ENCODE data around the gene ST6GALNAC5. TPM values are rescaled to one million over a fixed set of nuclear protein-coding genes. Genes with fewer than 3 reads are reported as not detected.

The ST6GALNAC5 gene
- total and polyA plus RNA-seq, 2 donors: 10.9 to 42.5 TPM

- no peak for DNase-seq (ENCODE audit: extremely low spot score)
- Histone ChIP-seq H3K4me3 (ENCODE audit: low read depth, low read length) (no peak overlapping the region), H3K27ac (ENCODE audit: low read depth) (no peak overlapping the region), H3K36me3 (ENCODE audit: insufficient read depth) (no peaks in the 10 kb centered on the region), H3K4me1 (ENCODE audit: insufficient read depth) (no peaks in the 10 kb centered on the region)
- WGBS: 80% methylated on average over 1 of the region's 1 CpG
Observed at GRCh38 chr1:77039111-77039510, 171.8 kb downstream of the ST6GALNAC5 start.

GRCh38 chr1:77039739-77040138 is 172.5 kb downstream of the ST6GALNAC5 start:
- 72% methylated on average over 8 of the region's 8 CpGs for whole genome bisulfite sequencing
- H3K36me3 ChIP-seq (ENCODE audit: insufficient read depth): no peaks in the 10 kb centered on the region
- no peak overlapping the region for H3K27ac ChIP-seq (ENCODE audit: low read depth)
- H3K4me1 ChIP-seq (ENCODE audit: insufficient read depth): no peaks in the 10 kb centered on the region
- no peak overlapping the region for H3K4me3 ChIP-seq (ENCODE audit: low read depth, low read length)
- DNase-seq (ENCODE audit: extremely low spot score): no peak

GRCh38 chr1:77040826-77041225 is 173.5 kb downstream of the ST6GALNAC5 start:
- WGBS: 90% methylated on average over 3 of the region's 3 CpGs
- Histone ChIP-seq H3K4me3 (ENCODE audit: low read depth, low read length) (no peak overlapping the region), H3K36me3 (ENCODE audit: insufficient read depth) (no peaks in the 10 kb centered on the region), H3K27ac (ENCODE audit: low read depth) (no peak overlapping the region), H3K4me1 (ENCODE audit: insufficient read depth) (no peaks in the 10 kb centered on the region)
- DNase-seq (ENCODE audit: extremely low spot score): no peak

- H3K27ac ChIP-seq (ENCODE audit: low read depth): no peak overlapping the region
- H3K4me3 ChIP-seq (ENCODE audit: low read depth, low read length): no peak overlapping the region
- H3K4me1 ChIP-seq (ENCODE audit: insufficient read depth): no peaks in the 10 kb centered on the region
- no peak for DNase-seq (ENCODE audit: extremely low spot score)
- no peaks in the 10 kb centered on the region for H3K36me3 ChIP-seq (ENCODE audit: insufficient read depth)
- WGBS: 96% methylated on average over 20 of the region's 20 CpGs
Observed at GRCh38 chr1:77044133-77044849, 177.0 kb downstream of the ST6GALNAC5 start.

DNA sequence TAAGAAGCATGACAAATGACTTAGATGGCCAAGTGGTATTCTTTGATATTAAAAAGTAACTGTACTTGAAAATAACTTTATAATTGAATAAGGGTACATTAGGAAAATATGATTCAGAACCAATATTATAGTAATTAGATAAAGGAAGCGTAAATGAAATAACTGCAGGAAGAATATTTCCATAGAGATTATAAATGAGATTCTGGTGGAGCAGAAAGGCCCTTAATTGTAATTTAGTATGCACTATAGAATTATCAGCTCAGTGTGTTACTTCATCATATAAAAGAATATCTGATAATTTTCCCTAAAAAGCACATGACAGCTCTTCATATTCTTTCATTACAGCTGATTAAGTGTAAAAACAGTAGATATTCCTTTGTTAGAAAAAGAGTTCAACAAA is 180.3 kb downstream of the ST6GALNAC5 start:
- Histone ChIP-seq H3K4me1 (ENCODE audit: insufficient read depth) (no peaks in the 10 kb centered on the region), H3K4me3 (ENCODE audit: low read depth, low read length) (no peak overlapping the region), H3K36me3 (ENCODE audit: insufficient read depth) (no peaks in the 10 kb centered on the region), H3K27ac (ENCODE audit: low read depth) (no peak overlapping the region)
- no peak for DNase-seq (ENCODE audit: extremely low spot score)
- WGBS: 99% methylated on average over 1 of the region's 1 CpG

DNA sequence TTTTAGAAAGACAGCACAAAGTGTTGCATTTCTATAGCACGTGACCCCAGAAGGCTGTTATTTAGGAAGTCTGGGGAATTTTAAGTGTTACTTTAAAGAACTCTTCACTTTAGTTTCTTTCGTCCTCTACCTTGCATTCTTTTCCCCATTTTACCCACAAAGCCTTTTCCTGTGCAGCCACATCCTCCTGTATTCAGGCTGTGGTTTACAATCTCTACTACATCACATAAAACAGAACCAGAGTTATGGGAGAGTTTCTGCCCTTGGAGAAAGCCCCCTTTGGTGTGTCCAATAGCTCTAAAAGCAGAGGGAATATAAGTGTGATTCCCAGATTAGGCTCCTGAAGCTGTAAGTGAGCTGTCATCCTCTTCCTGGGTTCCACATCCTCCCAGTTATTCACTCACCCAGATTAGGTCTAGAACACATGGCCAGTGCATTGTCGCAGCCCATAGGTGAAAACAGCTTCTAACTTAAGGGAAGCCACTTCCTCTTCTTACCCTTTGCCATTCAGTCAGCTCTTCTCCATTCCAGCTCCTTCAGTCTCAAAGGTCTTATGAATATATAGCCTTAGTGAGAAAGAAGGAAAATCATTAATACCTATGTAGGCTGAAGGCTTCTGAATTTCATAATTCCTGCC is 180.8 kb downstream of the ST6GALNAC5 start:
- 83% methylated on average over 3 of the region's 3 CpGs for WGBS
- no peaks in the 10 kb centered on the region for H3K36me3 ChIP-seq (ENCODE audit: insufficient read depth)
- H3K4me3 ChIP-seq (ENCODE audit: low read depth, low read length): no peak overlapping the region
- H3K4me1 ChIP-seq (ENCODE audit: insufficient read depth): no peaks in the 10 kb centered on the region
- no peak overlapping the region for H3K27ac ChIP-seq (ENCODE audit: low read depth)
- no peak for DNase-seq (ENCODE audit: extremely low spot score)

- DNase-seq (ENCODE audit: extremely low spot score): no peak
- no peaks in the 10 kb centered on the region for H3K36me3 ChIP-seq (ENCODE audit: insufficient read depth)
- no peak overlapping the region for H3K27ac ChIP-seq (ENCODE audit: low read depth)
- no peaks in the 10 kb centered on the region for H3K4me1 ChIP-seq (ENCODE audit: insufficient read depth)
- H3K4me3 ChIP-seq (ENCODE audit: low read depth, low read length): no peak overlapping the region
- 77% methylated on average over 1 of the region's 1 CpG for WGBS
Observed at GRCh38 chr1:77048615-77049005, 181.3 kb downstream of the ST6GALNAC5 start.

DNA sequence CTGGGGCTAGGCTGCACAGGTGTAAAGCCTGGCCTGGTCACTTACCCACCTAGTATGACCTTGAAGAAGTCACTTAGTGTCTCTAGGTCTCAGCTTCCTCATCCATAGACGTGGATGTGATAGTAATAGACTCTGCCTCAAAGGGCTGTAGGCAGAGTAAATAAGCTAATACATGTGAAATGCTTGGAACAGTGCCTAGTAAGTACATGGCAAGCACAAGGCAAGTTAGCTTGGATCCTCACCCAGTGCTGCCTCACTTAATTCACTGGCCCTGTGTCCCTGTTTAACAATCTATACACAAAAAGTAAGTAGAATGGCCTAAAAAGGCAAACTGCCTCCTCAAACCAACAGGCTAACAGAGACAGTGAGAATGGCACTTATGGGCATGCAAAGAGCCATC is 184.1 kb downstream of the ST6GALNAC5 start:
- no peak overlapping the region for H3K4me3 ChIP-seq (ENCODE audit: low read depth, low read length)
- WGBS: 50% methylated on average over 1 of the region's 1 CpG
- no peaks in the 10 kb centered on the region for H3K36me3 ChIP-seq (ENCODE audit: insufficient read depth)
- no peaks in the 10 kb centered on the region for H3K4me1 ChIP-seq (ENCODE audit: insufficient read depth)
- no peak for DNase-seq (ENCODE audit: extremely low spot score)
- no peak overlapping the region for H3K27ac ChIP-seq (ENCODE audit: low read depth)

DNA sequence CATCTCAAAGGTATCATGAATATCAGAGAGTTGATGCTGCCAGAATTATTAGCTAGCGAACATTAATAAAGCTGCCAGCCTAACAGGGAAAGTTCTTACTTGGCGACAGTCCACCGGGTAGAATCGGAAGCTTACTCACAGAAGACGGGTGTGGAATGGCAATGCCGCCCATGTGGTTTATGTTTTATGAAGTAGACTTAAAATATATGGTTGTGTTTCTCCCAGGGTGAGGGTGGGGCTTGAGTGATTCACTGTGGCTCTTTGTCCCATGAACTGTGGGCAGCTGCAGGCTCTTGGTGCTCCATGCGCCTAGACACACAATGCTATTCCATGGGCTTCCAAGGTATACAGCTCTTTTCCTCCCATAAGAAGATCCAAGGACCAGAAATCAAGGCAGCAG is 189.2 kb downstream of the ST6GALNAC5 start:
- 89% methylated on average over 7 of the region's 7 CpGs for WGBS
- H3K4me1 ChIP-seq (ENCODE audit: insufficient read depth): no peaks in the 10 kb centered on the region
- no peak overlapping the region for H3K27ac ChIP-seq (ENCODE audit: low read depth)
- H3K4me3 ChIP-seq (ENCODE audit: low read depth, low read length): no peak overlapping the region
- no peak for DNase-seq (ENCODE audit: extremely low spot score)
- no peaks in the 10 kb centered on the region for H3K36me3 ChIP-seq (ENCODE audit: insufficient read depth)

- H3K4me3 ChIP-seq (ENCODE audit: low read depth, low read length): no peak overlapping the region
- no peaks in the 10 kb centered on the region for H3K36me3 ChIP-seq (ENCODE audit: insufficient read depth)
- 83% methylated on average over 7 of the region's 7 CpGs for WGBS
- no peak overlapping the region for H3K27ac ChIP-seq (ENCODE audit: low read depth)
- no peaks in the 10 kb centered on the region for H3K4me1 ChIP-seq (ENCODE audit: insufficient read depth)
- no peak for DNase-seq (ENCODE audit: extremely low spot score)
Observed at GRCh38 chr1:77057994-77058585, 190.8 kb downstream of the ST6GALNAC5 start.

- Histone ChIP-seq H3K4me3 (ENCODE audit: low read depth, low read length) (no peak overlapping the region), H3K4me1 (ENCODE audit: insufficient read depth) (no peaks in the 10 kb centered on the region), H3K36me3 (ENCODE audit: insufficient read depth) (no peaks in the 10 kb centered on the region), H3K27ac (ENCODE audit: low read depth) (no peak overlapping the region)
- DNase-seq (ENCODE audit: extremely low spot score): no peak
- WGBS: 61% methylated on average over 5 of the region's 5 CpGs
Observed at GRCh38 chr1:77060000-77060399, 192.7 kb downstream of the ST6GALNAC5 start.

GRCh38 chr1:77061162-77061561 is 193.9 kb downstream of the ST6GALNAC5 start:
- WGBS: 84% methylated on average over 3 of the region's 3 CpGs
- H3K27ac ChIP-seq (ENCODE audit: low read depth): no peak overlapping the region
- DNase-seq (ENCODE audit: extremely low spot score): no peak
- no peaks in the 10 kb centered on the region for H3K36me3 ChIP-seq (ENCODE audit: insufficient read depth)
- H3K4me1 ChIP-seq (ENCODE audit: insufficient read depth): no peaks in the 10 kb centered on the region
- no peak overlapping the region for H3K4me3 ChIP-seq (ENCODE audit: low read depth, low read length)

DNA sequence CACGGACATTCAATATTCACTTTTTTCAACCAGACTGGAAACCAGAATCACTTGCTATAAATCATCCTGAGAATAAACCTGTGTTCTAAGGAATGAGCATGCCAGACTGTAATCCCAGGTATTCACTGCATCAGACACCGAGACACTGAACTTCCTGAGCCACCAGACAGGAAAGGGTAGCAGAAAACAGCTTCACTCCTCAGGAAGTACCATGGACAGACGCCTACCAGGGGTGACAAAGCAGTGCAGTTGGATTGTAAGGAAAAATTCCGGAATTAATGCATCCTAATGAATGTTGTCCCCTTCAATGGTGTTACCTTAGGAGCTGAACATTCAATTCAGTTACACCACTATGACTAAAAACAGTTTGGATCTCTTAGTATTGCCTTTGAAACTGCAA is 195.8 kb downstream of the ST6GALNAC5 start:
- H3K36me3 ChIP-seq (ENCODE audit: insufficient read depth): no peaks in the 10 kb centered on the region
- H3K27ac ChIP-seq (ENCODE audit: low read depth): no peak overlapping the region
- H3K4me1 ChIP-seq (ENCODE audit: insufficient read depth): no peaks in the 10 kb centered on the region
- no peak for DNase-seq (ENCODE audit: extremely low spot score)
- no peak overlapping the region for H3K4me3 ChIP-seq (ENCODE audit: low read depth, low read length)
- 63% methylated on average over 4 of the region's 4 CpGs for WGBS

DNA sequence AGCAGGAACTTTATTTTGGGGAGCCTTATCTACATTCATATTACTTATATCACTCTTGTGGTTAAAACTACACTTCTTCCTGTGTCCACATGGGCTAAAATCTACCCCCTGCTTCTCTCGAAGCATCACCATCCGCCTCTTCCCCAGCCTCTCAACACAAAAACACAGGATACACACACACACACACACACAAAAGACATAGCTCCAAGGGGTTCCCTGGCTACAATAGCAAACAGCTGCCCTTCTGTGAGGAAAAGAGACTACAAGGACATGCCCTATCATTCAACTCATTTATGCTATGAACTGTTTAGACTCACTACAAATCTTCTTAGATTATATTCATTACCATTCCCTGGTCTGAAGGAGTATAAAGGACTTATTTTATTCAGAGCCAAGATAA is 197.0 kb downstream of the ST6GALNAC5 start:
- H3K4me1 ChIP-seq (ENCODE audit: insufficient read depth): no peaks in the 10 kb centered on the region
- WGBS: 93% methylated on average over 2 of the region's 2 CpGs
- H3K27ac ChIP-seq (ENCODE audit: low read depth): no peak overlapping the region
- no peak for DNase-seq (ENCODE audit: extremely low spot score)
- H3K36me3 ChIP-seq (ENCODE audit: insufficient read depth): no peaks in the 10 kb centered on the region
- no peak overlapping the region for H3K4me3 ChIP-seq (ENCODE audit: low read depth, low read length)
